Measurements from ENCODE around the gene HPCAL1. TPM values are rescaled to one million over a fixed set of nuclear protein-coding genes. Genes with fewer than 3 reads are reported as not detected.

Gene HPCAL1
- total and polyA plus RNA-seq, 12 donors, result 17.4 to 118 (median 61.3) TPM

DNA sequence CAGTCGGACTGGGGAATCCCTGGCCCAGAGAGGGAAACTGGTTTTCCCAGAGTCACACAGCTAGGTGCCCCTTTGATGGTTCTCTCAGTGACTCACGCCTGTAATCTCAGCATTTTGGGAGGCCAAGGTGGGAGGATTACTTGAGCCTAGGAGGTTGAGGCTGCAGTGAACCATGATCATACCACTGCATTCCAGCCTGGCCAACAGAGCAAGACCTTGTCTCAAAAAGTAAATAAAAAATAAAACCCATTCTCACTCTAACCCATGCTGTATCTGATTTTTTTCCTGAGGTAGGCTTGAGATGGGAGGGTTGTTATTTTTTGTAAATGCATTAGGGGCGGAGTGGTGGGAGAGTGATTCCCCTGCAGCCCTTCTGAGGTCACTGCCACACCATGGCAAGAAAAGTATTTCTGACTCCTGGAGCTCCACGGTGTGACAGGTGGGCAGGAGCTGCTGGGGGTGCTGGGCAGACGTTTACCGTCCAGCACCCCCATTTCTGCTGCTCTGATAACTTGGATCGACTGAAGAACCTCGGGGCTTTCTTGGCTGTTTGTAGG lies 60.3 kb downstream of the HPCAL1 start:
- Histone ChIP-seq H3K4me1 (replicated peaks in 1 of 2) (peaks cover 3 to 4% of the 10 kb centered on the region in 2 donors), H3K27me3 (no peaks in the 10 kb centered on the region), H3K36me3 (replicated peaks in 1 of 2) (no peaks in the 10 kb centered on the region), H3K9me3 (replicated peaks in 1 of 3) (no peaks in the 10 kb centered on the region), H3K4me3 (no peak overlapping the region), H3K27ac (no peak overlapping the region)
- WGBS, 4 donors, result 82 to 94% (median 88%) methylated on average over 6 to 8 of the region's 8 CpGs
- intact Hi-C loops (cut with DNase I), result no loop called here
- TF ChIP-seq POLR2A (IDR thresholded peaks at IDR 0.05), result no peak
- TF ChIP-seq, protein P1, sequence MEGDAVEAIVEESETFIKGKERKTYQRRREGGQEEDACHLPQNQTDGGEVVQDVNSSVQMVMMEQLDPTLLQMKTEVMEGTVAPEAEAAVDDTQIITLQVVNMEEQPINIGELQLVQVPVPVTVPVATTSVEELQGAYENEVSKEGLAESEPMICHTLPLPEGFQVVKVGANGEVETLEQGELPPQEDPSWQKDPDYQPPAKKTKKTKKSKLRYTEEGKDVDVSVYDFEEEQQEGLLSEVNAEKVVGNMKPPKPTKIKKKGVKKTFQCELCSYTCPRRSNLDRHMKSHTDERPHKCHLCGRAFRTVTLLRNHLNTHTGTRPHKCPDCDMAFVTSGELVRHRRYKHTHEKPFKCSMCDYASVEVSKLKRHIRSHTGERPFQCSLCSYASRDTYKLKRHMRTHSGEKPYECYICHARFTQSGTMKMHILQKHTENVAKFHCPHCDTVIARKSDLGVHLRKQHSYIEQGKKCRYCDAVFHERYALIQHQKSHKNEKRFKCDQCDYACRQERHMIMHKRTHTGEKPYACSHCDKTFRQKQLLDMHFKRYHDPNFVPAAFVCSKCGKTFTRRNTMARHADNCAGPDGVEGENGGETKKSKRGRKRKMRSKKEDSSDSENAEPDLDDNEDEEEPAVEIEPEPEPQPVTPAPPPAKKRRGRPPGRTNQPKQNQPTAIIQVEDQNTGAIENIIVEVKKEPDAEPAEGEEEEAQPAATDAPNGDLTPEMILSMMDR (IDR thresholded peaks at IDR 0.05), result no peak
- no peak for DNase-seq

DNA sequence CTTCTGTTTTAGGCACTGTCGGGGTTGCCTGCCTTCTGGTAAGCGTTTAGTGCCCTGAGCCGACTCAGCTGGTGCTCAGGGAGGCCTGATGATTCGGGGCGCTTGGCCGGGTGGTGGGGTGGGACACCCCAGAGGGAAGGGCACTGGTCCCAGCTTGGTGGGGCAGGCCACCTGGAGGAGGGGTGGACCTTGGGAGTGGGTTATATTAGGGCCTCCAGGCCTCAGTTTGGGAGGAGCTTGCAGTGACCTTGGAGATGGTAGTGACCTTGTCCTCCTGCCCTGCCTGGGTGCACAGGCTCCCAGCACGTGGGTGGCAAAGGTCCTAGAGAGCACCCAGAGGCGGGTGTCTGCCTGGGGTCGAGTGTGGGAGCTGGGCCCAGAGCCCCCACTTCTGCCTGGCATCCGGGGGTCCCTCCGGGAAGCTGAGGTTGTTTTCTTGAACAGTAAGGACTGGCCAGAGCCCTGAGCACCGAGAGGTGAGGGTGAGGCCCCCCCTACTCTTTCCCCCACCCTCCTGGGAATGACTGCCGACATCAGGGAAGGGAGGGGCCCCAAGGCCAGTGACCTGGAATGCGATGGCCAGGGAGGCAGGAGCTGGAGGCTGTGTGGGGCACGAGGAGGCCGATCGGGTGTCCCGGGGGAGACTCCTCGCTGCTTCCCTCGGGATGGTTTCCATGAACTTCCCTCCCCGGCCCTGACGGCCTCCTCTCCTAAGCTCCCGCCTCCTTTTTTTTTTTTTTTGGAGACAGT lies 61.3 kb downstream of the HPCAL1 start:
- no peak for DNase-seq
- Histone ChIP-seq H3K4me1 (replicated peaks in 1 of 2) (peaks cover 4 to 13% of the 10 kb centered on the region in 2 donors), H3K9me3 (replicated peaks in 1 of 3) (no peaks in the 10 kb centered on the region), H3K36me3 (replicated peaks in 1 of 2) (no peaks in the 10 kb centered on the region), H3K4me3 (no peak overlapping the region), H3K27me3 (no peaks in the 10 kb centered on the region), H3K27ac (no peak overlapping the region)
- WGBS, 4 donors, result 71 to 80% (median 75%) methylated on average over 15 to 23 of the region's 23 CpGs
- TF ChIP-seq POLR2A (IDR thresholded peaks at IDR 0.05), result no peak
- TF ChIP-seq, protein P1 (IDR thresholded peaks at IDR 0.05), result no peak
- intact Hi-C loops (cut with DNase I), result no loop called here

DNA sequence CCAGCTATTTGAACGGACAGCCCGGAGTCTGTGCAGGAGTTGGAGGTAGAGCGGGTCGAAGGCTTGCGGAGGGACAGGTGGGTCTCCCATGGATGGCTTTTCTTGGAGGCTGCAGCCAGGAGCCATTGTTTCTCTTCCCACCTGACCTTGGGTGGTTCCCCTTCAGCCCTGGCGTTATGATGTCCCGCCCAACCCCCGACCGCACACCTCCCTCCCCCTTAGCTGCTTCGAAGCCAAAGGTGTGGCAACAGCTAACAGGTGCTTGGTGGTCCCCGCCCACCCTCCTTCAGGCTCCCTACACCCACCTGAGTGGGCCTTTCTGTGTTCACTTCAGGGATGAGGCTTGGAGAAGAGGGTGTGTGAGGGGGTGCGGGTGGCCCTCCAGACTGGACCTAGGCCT lies 62.7 kb downstream of the HPCAL1 start:
- WGBS, 4 donors, result 91 to 100% (median 95%) methylated on average over 4 to 12 of the region's 12 CpGs
- intact Hi-C loops (cut with DNase I), result no loop called here
- Histone ChIP-seq H3K4me3 (no peak overlapping the region), H3K4me1 (replicated peaks in 1 of 2) (peaks cover 4 to 22% of the 10 kb centered on the region in 2 donors), H3K9me3 (replicated peaks in 1 of 3) (no peaks in the 10 kb centered on the region), H3K27me3 (no peaks in the 10 kb centered on the region), H3K27ac (no peak overlapping the region), H3K36me3 (replicated peaks in 1 of 2) (no peaks in the 10 kb centered on the region)
- TF ChIP-seq, protein P1 (IDR thresholded peaks at IDR 0.05), result no peak
- TF ChIP-seq POLR2A (IDR thresholded peaks at IDR 0.05), result no peak
- DNase-seq, result no peak

DNA sequence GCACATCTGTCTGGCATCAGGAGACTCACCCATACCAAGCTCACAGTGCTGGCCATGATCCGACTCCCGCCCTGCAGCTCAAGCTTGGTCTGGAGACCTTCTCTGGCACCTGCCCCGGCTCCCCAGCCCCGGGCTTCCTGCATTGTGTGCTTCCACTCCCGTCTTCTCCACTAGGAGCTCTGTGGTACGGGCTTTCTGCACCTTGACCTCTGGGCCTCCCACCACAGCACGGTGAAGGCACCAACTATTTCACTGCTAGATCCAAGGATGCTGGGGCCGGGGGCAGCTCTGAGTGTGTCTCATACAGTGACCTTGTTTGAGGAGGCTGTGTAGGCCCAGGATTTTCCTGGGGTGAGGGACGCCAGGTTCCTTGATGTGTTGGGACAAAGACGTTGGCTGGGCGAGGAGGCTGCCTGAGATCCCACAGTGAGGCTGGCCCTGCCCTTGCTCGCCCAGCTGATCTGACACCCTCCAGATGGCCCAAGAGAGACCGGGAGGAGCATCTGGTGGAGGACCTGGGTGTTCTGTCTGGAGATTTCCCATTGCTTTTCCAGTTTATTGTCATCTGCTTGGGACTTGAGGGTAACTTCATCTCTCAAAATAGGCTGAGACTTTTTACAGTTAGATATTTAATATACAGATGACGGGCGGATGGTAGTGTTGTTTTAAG lies 64.0 kb downstream of the HPCAL1 start:
- Histone ChIP-seq H3K36me3 (replicated peaks in 1 of 2) (no peaks in the 10 kb centered on the region), H3K4me1 (replicated peaks in 1 of 2) (peaks cover 4 to 19% of the 10 kb centered on the region in 2 donors), H3K27me3 (no peaks in the 10 kb centered on the region), H3K27ac (no peak overlapping the region), H3K9me3 (replicated peaks in 1 of 3) (no peaks in the 10 kb centered on the region), H3K4me3 (no peak overlapping the region)
- no peak for TF ChIP-seq POLR2A (IDR thresholded peaks at IDR 0.05)
- TF ChIP-seq, protein P1 (IDR thresholded peaks at IDR 0.05), result no peak
- 84 to 90% (median 87%) methylated on average over 12 to 15 of the region's 15 CpGs for WGBS, 4 donors
- intact Hi-C loops (cut with DNase I), result no loop called here
- DNase-seq, result no peak

Data from adrenal gland (tissue), 12 donors.